Hematopoietic multipotent progenitor cell treated with erythropoietin and hydrocortisone succinate and interleukin-3 and kit ligand, for 4 days (in vitro differentiated cells): ENCODE data around the gene ARMC12.
"Not testable (repeated sequence)": the region's sequence is repeated elsewhere in the genome, so short reads cannot be mapped to it uniquely, and the experiment has no call there.

Experiments
- DNase-seq: peaks from one replicate; pipeline ENCODE4 v3.0.0-alpha.2; 2015

ARMC12 gene

GRCh38 chr6:35718911-35719381, 17.9 kb upstream of the ARMC12 start:
- DNase-seq = peak; percentile 70

- DNase-seq = peak; percentile 54
Measured at GRCh38 chr6:35719404-35719829, 17.4 kb upstream of the ARMC12 start.

GRCh38 chr6:35719830-35720733, 16.8 kb upstream of the ARMC12 start:
- DNase-seq = peak; percentile 88

GRCh38 chr6:35722121-35722761, 14.6 kb upstream of the ARMC12 start:
- no peak for DNase-seq

- DNase-seq = no peak
Measured at GRCh38 chr6:35723587-35723986, 13.2 kb upstream of the ARMC12 start.

GRCh38 chr6:35724059-35724458, 12.8 kb upstream of the ARMC12 start:
- no peak for DNase-seq

GRCh38 chr6:35724471-35724870, 12.4 kb upstream of the ARMC12 start:
- no peak for DNase-seq

GRCh38 chr6:35725081-35725708, 11.6 kb upstream of the ARMC12 start:
- DNase-seq = no peak

- peak; percentile 83 for DNase-seq
Measured at GRCh38 chr6:35725721-35726438, 11.0 kb upstream of the ARMC12 start.

GRCh38 chr6:35727231-35727934, 9.4 kb upstream of the ARMC12 start:
- DNase-seq = peak; percentile 92

- DNase-seq = peak; percentile 99
Measured at GRCh38 chr6:35727935-35728682, 8.7 kb upstream of the ARMC12 start.

- DNase-seq = peak; percentile 86
Measured at GRCh38 chr6:35728683-35729678, 7.9 kb upstream of the ARMC12 start.

- DNase-seq = peak; percentile 46
Measured at GRCh38 chr6:35729722-35730121, 7.1 kb upstream of the ARMC12 start.

- DNase-seq = peak; percentile 36
Measured at GRCh38 chr6:35730745-35731413, 6.0 kb upstream of the ARMC12 start.

GRCh38 chr6:35731414-35731735, 5.5 kb upstream of the ARMC12 start:
- DNase-seq = peak; percentile 98

- peak; percentile 98 for DNase-seq
Measured at GRCh38 chr6:35731736-35732532, 4.9 kb upstream of the ARMC12 start.

- no peak for DNase-seq
Measured at GRCh38 chr6:35733633-35734032, 3.2 kb upstream of the ARMC12 start.

GRCh38 chr6:35734319-35734718, 2.5 kb upstream of the ARMC12 start:
- not testable (repeated sequence) for DNase-seq

- no peak for DNase-seq
Measured at GRCh38 chr6:35735452-35735851, 1.4 kb upstream of the ARMC12 start.
